ENCODE results near the gene USF1.
"Not testable (repeated sequence)": the region's sequence is repeated elsewhere in the genome, so short reads cannot be mapped to it uniquely, and the experiment has no call there.

Gene USF1

GRCh38 chr1:161047436-161048420 lies 2.0 kb upstream of the USF1 start:
- no peak for DNase-seq

- peak; percentile 37 for DNase-seq
These were observed 940 bp upstream of the USF1 start for GRCh38 chr1:161046605-161047228.

GRCh38 chr1:161044908-161045735 lies 655 bp downstream of the USF1 start:
- DNase-seq = peak; percentile 75

- DNase-seq = peak; percentile 85
These were observed 1.3 kb downstream of the USF1 start for GRCh38 chr1:161044535-161044907.

GRCh38 chr1:161039546-161039945 lies 6.2 kb downstream of the USF1 start:
- DNase-seq = no peak

- no peak for DNase-seq
These were observed 6.6 kb downstream of the USF1 start for GRCh38 chr1:161039154-161039545.

- DNase-seq = peak; percentile 87
These were observed 7.1 kb downstream of the USF1 start, which contains the start of gene TSTD1 for GRCh38 chr1:161038523-161039153. TSTD1 (minus strand) TSS chr1:161038964; CDS start chr1:161038889, 75 bp downstream.

- DNase-seq = no peak
These were observed 7.9 kb downstream of the USF1 start for GRCh38 chr1:161037661-161038522.

- peak; percentile 28 for DNase-seq
These were observed 12.0 kb downstream of the USF1 start for GRCh38 chr1:161033751-161034150.

- no peak for DNase-seq
These were observed 13.4 kb downstream of the USF1 start for GRCh38 chr1:161032409-161032808.

- no peak for DNase-seq
These were observed 13.9 kb downstream of the USF1 start for GRCh38 chr1:161031874-161032273.

GRCh38 chr1:161029466-161029865 lies 16.3 kb downstream of the USF1 start:
- DNase-seq = not testable (repeated sequence)

- not testable (repeated sequence) for DNase-seq
These were observed 18.8 kb downstream of the USF1 start for GRCh38 chr1:161026954-161027353.

GRCh38 chr1:161022432-161022831 lies 23.3 kb downstream of the USF1 start:
- DNase-seq = not testable (repeated sequence)

GRCh38 chr1:161021970-161022353 lies 23.8 kb downstream of the USF1 start:
- peak; percentile 22 for DNase-seq

GRCh38 chr1:161021165-161021969 lies 24.4 kb downstream of the USF1 start:
- peak; percentile 95 for DNase-seq

- no peak for DNase-seq
These were observed 25.1 kb downstream of the USF1 start, which contains the start of gene F11R for GRCh38 chr1:161020509-161021164. F11R (minus strand) TSS chr1:161021152; CDS start chr1:161021073, 79 bp downstream.

- no peak for DNase-seq
These were observed 25.9 kb downstream of the USF1 start for GRCh38 chr1:161019751-161020495.

GRCh38 chr1:161019111-161019660 lies 26.6 kb downstream of the USF1 start:
- not testable (repeated sequence) for DNase-seq
